ENCODE data around the gene SBF2. TPM values are rescaled to one million over a fixed set of nuclear protein-coding genes. Genes with fewer than 3 reads are reported as not detected.
A peak's percentile ranks its signal among the peaks of the same experiment; 100 is the strongest.

The SBF2 gene
- total RNA-seq, 1 experiment from 2014 or later: 30.2 TPM

DNA sequence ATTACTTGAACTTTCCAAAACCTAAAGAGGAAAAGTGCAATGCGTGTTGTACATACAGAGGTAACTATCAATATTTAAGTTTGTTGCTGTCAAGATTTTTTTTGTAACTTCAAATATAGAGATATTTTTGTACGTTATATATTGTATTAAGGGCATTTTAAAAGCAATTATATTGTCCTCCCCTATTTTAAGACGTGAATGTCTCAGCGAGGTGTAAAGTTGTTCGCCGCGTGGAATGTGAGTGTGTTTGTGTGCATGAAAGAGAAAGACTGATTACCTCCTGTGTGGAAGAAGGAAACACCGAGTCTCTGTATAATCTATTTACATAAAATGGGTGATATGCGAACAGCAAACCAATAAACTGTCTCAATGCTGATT, 13.0 kb upstream of the SBF2 start:
- no peaks in the 10 kb centered on the region; the same call in 1 of the 2 replicates for H3K27me3 ChIP-seq (ENCODE audit: insufficient read depth, low read length)
- DNase-seq: no peak

More for the DNA sequence above, 13.0 kb upstream of the SBF2 start:
- Histone ChIP-seq H3K79me2 (ENCODE audit: insufficient read depth, low read length) (peaks cover 7% of the 10 kb centered on the region; the same call in 1 of the 2 replicates), H3T11ph (ENCODE audit: low read length) (no peak overlapping the region), H3K14ac (ENCODE audit: insufficient read depth, low read length) (no peak overlapping the region), H3K27ac (ENCODE audit: insufficient read length, low read depth, low read length) (no peak overlapping the region), H3K56ac (ENCODE audit: insufficient read length, low read depth, low read length) (no peak overlapping the region), H2AK5ac (ENCODE audit: insufficient read length, low read length) (no peak overlapping the region), H3K79me1 (ENCODE audit: insufficient read depth, low read depth, low read length, poor library complexity, severe bottlenecking) (no peaks in the 10 kb centered on the region), H2BK15ac (ENCODE audit: low read depth, low read length) (no peak overlapping the region), H4K91ac (ENCODE audit: insufficient read length, low read depth, low read length) (no peak overlapping the region), H3K4me1 (ENCODE audit: insufficient read depth, low read length) (peaks cover 8% of the 10 kb centered on the region), H3K4me2 (ENCODE audit: insufficient read depth, insufficient read length, low read length) (peak overlapping the region; percentile 75), H3K9me3 (ENCODE audit: control insufficient read depth, low read depth, low read length) (no peaks in the 10 kb centered on the region), H3K23ac (ENCODE audit: insufficient read length, low read depth, low read length) (no peak overlapping the region), H3K18ac (ENCODE audit: insufficient read length, low read depth, low read length) (no peak overlapping the region), H2BK5ac (ENCODE audit: insufficient read length, low read length) (no peak overlapping the region), H4K8ac (replicated peaks; ENCODE audit: insufficient read length, low read depth, low read length) (no peak overlapping the region), H4K5ac (ENCODE audit: insufficient read length, low read depth, low read length) (no peak overlapping the region), H3K4ac (ENCODE audit: low read depth, low read length) (no peak overlapping the region), H2BK12ac (ENCODE audit: insufficient read length, low read depth, low read length) (no peak overlapping the region), H2BK20ac (ENCODE audit: low read depth, low read length, poor library complexity, severe bottlenecking) (no peak overlapping the region), H2BK120ac (ENCODE audit: low read depth, low read length, poor library complexity, severe bottlenecking) (no peak overlapping the region), H4K20me1 (ENCODE audit: control insufficient read depth, insufficient read depth, insufficient read length) (no peaks in the 10 kb centered on the region), H3K23me2 (ENCODE audit: insufficient read length, low read depth, low read length, poor library complexity, severe bottlenecking) (peaks cover 39% of the 10 kb centered on the region), H3K9ac (ENCODE audit: extremely low read depth, insufficient read length, low read length) (peak overlapping the region; percentile 69), H2AFZ (ENCODE audit: low read length) (no peak overlapping the region)
- Mint-ChIP-seq H3K36me3 (ENCODE audit: insufficient read depth in 1 of 3, low read depth in 3 of 3) (peaks cover 7 to 24% (median 21%) of the 10 kb centered on the region in 3 experiments; a peak in 6 of 7 replicates), H3K9me3 (peaks cover 0 to 1% of the 10 kb centered on the region in 2 experiments; a peak in 3 of 5 replicates), H3K27me3 (ENCODE audit: low read depth) (peaks cover 29% of the 10 kb centered on the region), H3K4me3 (peak overlapping the region; percentile 84 to 93), H3K27ac (peak overlapping the region in 2 of 3 experiments; percentile 3 to 45; a peak in 3 of 7 replicates), H3K4me1 (peaks cover 44 to 53% of the 10 kb centered on the region in 2 experiments)
- TF ChIP-seq, protein P1, sequence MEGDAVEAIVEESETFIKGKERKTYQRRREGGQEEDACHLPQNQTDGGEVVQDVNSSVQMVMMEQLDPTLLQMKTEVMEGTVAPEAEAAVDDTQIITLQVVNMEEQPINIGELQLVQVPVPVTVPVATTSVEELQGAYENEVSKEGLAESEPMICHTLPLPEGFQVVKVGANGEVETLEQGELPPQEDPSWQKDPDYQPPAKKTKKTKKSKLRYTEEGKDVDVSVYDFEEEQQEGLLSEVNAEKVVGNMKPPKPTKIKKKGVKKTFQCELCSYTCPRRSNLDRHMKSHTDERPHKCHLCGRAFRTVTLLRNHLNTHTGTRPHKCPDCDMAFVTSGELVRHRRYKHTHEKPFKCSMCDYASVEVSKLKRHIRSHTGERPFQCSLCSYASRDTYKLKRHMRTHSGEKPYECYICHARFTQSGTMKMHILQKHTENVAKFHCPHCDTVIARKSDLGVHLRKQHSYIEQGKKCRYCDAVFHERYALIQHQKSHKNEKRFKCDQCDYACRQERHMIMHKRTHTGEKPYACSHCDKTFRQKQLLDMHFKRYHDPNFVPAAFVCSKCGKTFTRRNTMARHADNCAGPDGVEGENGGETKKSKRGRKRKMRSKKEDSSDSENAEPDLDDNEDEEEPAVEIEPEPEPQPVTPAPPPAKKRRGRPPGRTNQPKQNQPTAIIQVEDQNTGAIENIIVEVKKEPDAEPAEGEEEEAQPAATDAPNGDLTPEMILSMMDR (conservative IDR thresholded peaks at IDR 0.05): no peak
- WGBS (ENCODE audit: extremely low coverage, insufficient read length, low lambda C conversion rate): no CpG with 5 or more reads among the region's 9 CpGs

Measured in H9 (cell line).